Measurements from ENCODE around the gene TTBK1.

The TTBK1 gene

GRCh38 chr6:43268782-43269272 lies 25.5 kb downstream of the TTBK1 start:
- ChIA-PET POLR2A (no interaction called here), CTCF (interaction anchor here (0.6 to 2.4 kb wide), 10 partner anchors 11 to 239 kb away, joined by 3 to 7 read pairs (median 4); partner anchors contain the start of genes CRIP3 and DNPH1)
- Histone ChIP-seq H3K36me3 (ENCODE audit: control insufficient read depth in 4 of 4, insufficient read depth in 4 of 4, low read length in 3 of 4) (no peaks in the 10 kb centered on the region), H3K9me3 (ENCODE audit: control extremely low read depth in 1 of 5, control insufficient read depth in 4 of 5, insufficient read depth in 2 of 5, low read depth in 1 of 5, low read length in 4 of 5) (no peaks in the 10 kb centered on the region), H3K4me1 (ENCODE audit: control extremely low read depth in 1 of 4, control insufficient read depth in 4 of 4, insufficient read depth in 4 of 4, low read length in 3 of 4) (peaks cover 0 to 13% (median 9%) of the 10 kb centered on the region in 4 experiments), H3K27ac (ENCODE audit: insufficient read depth in 1 of 2, low read depth in 1 of 2, low read length in 2 of 2, poor library complexity in 1 of 2, severe bottlenecking in 2 of 2) (no peak overlapping the region), H3K27me3 (replicated peaks in 2 of 5; ENCODE audit: control insufficient read depth in 4 of 5, insufficient read depth in 5 of 5, low read length in 4 of 5) (peaks cover 0 to 68% (median 20%) of the 10 kb centered on the region in 5 experiments), H3K4me3 (ENCODE audit: control insufficient read depth in 1 of 7, extremely low read depth in 1 of 7, insufficient read depth in 4 of 7, low read depth in 2 of 7, low read length in 6 of 7) (peak overlapping the region in 2 of 7 experiments; percentile 53 to 54)
- DNase-seq, result no peak
- 91% methylated on average over 8 of the region's 10 CpGs for WGBS (ENCODE audit: insufficient coverage)

- H3K27me3 ChIP-seq (replicated peaks in 2 of 5; ENCODE audit: control insufficient read depth in 4 of 5, insufficient read depth in 5 of 5, low read length in 4 of 5), result peaks cover 0 to 74% (median 24%) of the 10 kb centered on the region in 5 experiments
- CTCF ChIA-PET, result interaction anchor here (0.6 to 2.4 kb wide), 8 partner anchors 11 to 238 kb away, joined by 3 to 7 read pairs (median 4); partner anchors contain the start of genes CRIP3 and DNPH1
Observed at GRCh38 chr6:43269273-43270007, 26.2 kb downstream of the TTBK1 start.

GRCh38 chr6:43271103-43271815 lies 28.0 kb downstream of the TTBK1 start:
- ChIA-PET CTCF (interaction anchor here (1.4 to 1.8 kb wide), 2 partner anchors 9 to 235 kb away, joined by 3 to 5 read pairs; no protein-coding TSS in a partner anchor), POLR2A (no interaction called here)
- Histone ChIP-seq H3K27ac (ENCODE audit: insufficient read depth in 1 of 2, low read depth in 1 of 2, low read length in 2 of 2, poor library complexity in 1 of 2, severe bottlenecking in 2 of 2) (no peak overlapping the region), H3K4me1 (ENCODE audit: control extremely low read depth in 1 of 4, control insufficient read depth in 4 of 4, insufficient read depth in 4 of 4, low read length in 3 of 4) (peaks cover 0 to 27% (median 21%) of the 10 kb centered on the region in 4 experiments), H3K4me3 (ENCODE audit: control insufficient read depth in 1 of 7, extremely low read depth in 1 of 7, insufficient read depth in 4 of 7, low read depth in 2 of 7, low read length in 6 of 7) (no peak overlapping the region), H3K9me3 (ENCODE audit: control extremely low read depth in 1 of 5, control insufficient read depth in 4 of 5, insufficient read depth in 2 of 5, low read depth in 1 of 5, low read length in 4 of 5) (no peaks in the 10 kb centered on the region), H3K36me3 (ENCODE audit: control insufficient read depth in 4 of 4, insufficient read depth in 4 of 4, low read length in 3 of 4) (no peaks in the 10 kb centered on the region), H3K27me3 (replicated peaks in 2 of 5; ENCODE audit: control insufficient read depth in 4 of 5, insufficient read depth in 5 of 5, low read length in 4 of 5) (peaks cover 0 to 91% (median 26%) of the 10 kb centered on the region in 5 experiments)
- no peak for DNase-seq
- WGBS (ENCODE audit: insufficient coverage), result 95% methylated on average over 6 of the region's 8 CpGs

More at GRCh38 chr6:43269273-43270007, 26.2 kb downstream of the TTBK1 start:
- H3K4me1 ChIP-seq (ENCODE audit: control extremely low read depth in 1 of 4, control insufficient read depth in 4 of 4, insufficient read depth in 4 of 4, low read length in 3 of 4), result peaks cover 0 to 13% (median 9%) of the 10 kb centered on the region in 4 experiments
- no peak overlapping the region for H3K27ac ChIP-seq (ENCODE audit: insufficient read depth in 1 of 2, low read depth in 1 of 2, low read length in 2 of 2, poor library complexity in 1 of 2, severe bottlenecking in 2 of 2)
- 5% methylated on average over 32 of the region's 44 CpGs for WGBS (ENCODE audit: insufficient coverage)
- DNase-seq, result peak in 2 of 3 donors; percentile 38 to 61
- no peaks in the 10 kb centered on the region for H3K9me3 ChIP-seq (ENCODE audit: control extremely low read depth in 1 of 5, control insufficient read depth in 4 of 5, insufficient read depth in 2 of 5, low read depth in 1 of 5, low read length in 4 of 5)
- H3K36me3 ChIP-seq (ENCODE audit: control insufficient read depth in 4 of 4, insufficient read depth in 4 of 4, low read length in 3 of 4), result no peaks in the 10 kb centered on the region
- POLR2A ChIA-PET, result no interaction called here
- peak overlapping the region in 4 of 7 experiments; percentile 8 to 64 (median 54) for H3K4me3 ChIP-seq (ENCODE audit: control insufficient read depth in 1 of 7, extremely low read depth in 1 of 7, insufficient read depth in 4 of 7, low read depth in 2 of 7, low read length in 6 of 7)

- Histone ChIP-seq H3K27ac (ENCODE audit: insufficient read depth in 1 of 2, low read depth in 1 of 2, low read length in 2 of 2, poor library complexity in 1 of 2, severe bottlenecking in 2 of 2) (no peak overlapping the region), H3K27me3 (replicated peaks in 2 of 5; ENCODE audit: control insufficient read depth in 4 of 5, insufficient read depth in 5 of 5, low read length in 4 of 5) (peaks cover 0 to 98% (median 31%) of the 10 kb centered on the region in 5 experiments), H3K9me3 (ENCODE audit: control extremely low read depth in 1 of 5, control insufficient read depth in 4 of 5, insufficient read depth in 2 of 5, low read depth in 1 of 5, low read length in 4 of 5) (no peaks in the 10 kb centered on the region), H3K36me3 (ENCODE audit: control insufficient read depth in 4 of 4, insufficient read depth in 4 of 4, low read length in 3 of 4) (no peaks in the 10 kb centered on the region), H3K4me3 (ENCODE audit: control insufficient read depth in 1 of 7, extremely low read depth in 1 of 7, insufficient read depth in 4 of 7, low read depth in 2 of 7, low read length in 6 of 7) (no peak overlapping the region), H3K4me1 (ENCODE audit: control extremely low read depth in 1 of 4, control insufficient read depth in 4 of 4, insufficient read depth in 4 of 4, low read length in 3 of 4) (peaks cover 0 to 32% (median 23%) of the 10 kb centered on the region in 4 experiments)
- ChIA-PET POLR2A (no interaction called here), CTCF (interaction anchor here (1.1 to 1.8 kb wide), 3 partner anchors 10 to 234 kb away, joined by 3 to 5 read pairs (median 5); partner anchors contain the start of gene DNPH1)
- DNase-seq, result no peak
Observed at GRCh38 chr6:43271944-43272343, 28.7 kb downstream of the TTBK1 start.

GRCh38 chr6:43273707-43274106 lies 30.4 kb downstream of the TTBK1 start:
- Histone ChIP-seq H3K27ac (ENCODE audit: insufficient read depth in 1 of 2, low read depth in 1 of 2, low read length in 2 of 2, poor library complexity in 1 of 2, severe bottlenecking in 2 of 2) (no peak overlapping the region), H3K4me3 (ENCODE audit: control insufficient read depth in 1 of 7, extremely low read depth in 1 of 7, insufficient read depth in 4 of 7, low read depth in 2 of 7, low read length in 6 of 7) (no peak overlapping the region), H3K27me3 (replicated peaks in 2 of 5; ENCODE audit: control insufficient read depth in 4 of 5, insufficient read depth in 5 of 5, low read length in 4 of 5) (peaks cover 0 to 97% (median 37%) of the 10 kb centered on the region in 5 experiments), H3K36me3 (ENCODE audit: control insufficient read depth in 4 of 4, insufficient read depth in 4 of 4, low read length in 3 of 4) (no peaks in the 10 kb centered on the region), H3K4me1 (ENCODE audit: control extremely low read depth in 1 of 4, control insufficient read depth in 4 of 4, insufficient read depth in 4 of 4, low read length in 3 of 4) (peaks cover 0 to 27% (median 21%) of the 10 kb centered on the region in 4 experiments), H3K9me3 (ENCODE audit: control extremely low read depth in 1 of 5, control insufficient read depth in 4 of 5, insufficient read depth in 2 of 5, low read depth in 1 of 5, low read length in 4 of 5) (no peaks in the 10 kb centered on the region)
- DNase-seq, result no peak
- CTCF ChIA-PET, result interaction anchor here (1.1 kb wide), 1 partner anchor 34 kb away, joined by 3 read pairs; no protein-coding TSS in a partner anchor
- POLR2A ChIA-PET, result no interaction called here
- 53% methylated on average over 2 of the region's 2 CpGs for WGBS (ENCODE audit: insufficient coverage)

GRCh38 chr6:43274127-43274915 lies 31.0 kb downstream of the TTBK1 start:
- peaks cover 0 to 24% (median 18%) of the 10 kb centered on the region in 4 experiments for H3K4me1 ChIP-seq (ENCODE audit: control extremely low read depth in 1 of 4, control insufficient read depth in 4 of 4, insufficient read depth in 4 of 4, low read length in 3 of 4)
- H3K9me3 ChIP-seq (ENCODE audit: control extremely low read depth in 1 of 5, control insufficient read depth in 4 of 5, insufficient read depth in 2 of 5, low read depth in 1 of 5, low read length in 4 of 5), result no peaks in the 10 kb centered on the region
- H3K4me3 ChIP-seq (ENCODE audit: control insufficient read depth in 1 of 7, extremely low read depth in 1 of 7, insufficient read depth in 4 of 7, low read depth in 2 of 7, low read length in 6 of 7), result peak overlapping the region in 1 of 7 experiments; percentile 20
- H3K36me3 ChIP-seq (ENCODE audit: control insufficient read depth in 4 of 4, insufficient read depth in 4 of 4, low read length in 3 of 4), result no peaks in the 10 kb centered on the region
- ChIA-PET CTCF (interaction anchor here (1.1 kb wide), 1 partner anchor 33 kb away, joined by 3 read pairs; no protein-coding TSS in a partner anchor), POLR2A (no interaction called here)
- no peak overlapping the region for H3K27ac ChIP-seq (ENCODE audit: insufficient read depth in 1 of 2, low read depth in 1 of 2, low read length in 2 of 2, poor library complexity in 1 of 2, severe bottlenecking in 2 of 2)
- WGBS (ENCODE audit: insufficient coverage), result no CpG with 5 or more reads among the region's 10 CpGs
- peaks cover 0 to 95% (median 40%) of the 10 kb centered on the region in 5 experiments for H3K27me3 ChIP-seq (replicated peaks in 2 of 5; ENCODE audit: control insufficient read depth in 4 of 5, insufficient read depth in 5 of 5, low read length in 4 of 5)
- no peak for DNase-seq
